ENCODE data around the gene ETS1.

ETS1 gene

DNA sequence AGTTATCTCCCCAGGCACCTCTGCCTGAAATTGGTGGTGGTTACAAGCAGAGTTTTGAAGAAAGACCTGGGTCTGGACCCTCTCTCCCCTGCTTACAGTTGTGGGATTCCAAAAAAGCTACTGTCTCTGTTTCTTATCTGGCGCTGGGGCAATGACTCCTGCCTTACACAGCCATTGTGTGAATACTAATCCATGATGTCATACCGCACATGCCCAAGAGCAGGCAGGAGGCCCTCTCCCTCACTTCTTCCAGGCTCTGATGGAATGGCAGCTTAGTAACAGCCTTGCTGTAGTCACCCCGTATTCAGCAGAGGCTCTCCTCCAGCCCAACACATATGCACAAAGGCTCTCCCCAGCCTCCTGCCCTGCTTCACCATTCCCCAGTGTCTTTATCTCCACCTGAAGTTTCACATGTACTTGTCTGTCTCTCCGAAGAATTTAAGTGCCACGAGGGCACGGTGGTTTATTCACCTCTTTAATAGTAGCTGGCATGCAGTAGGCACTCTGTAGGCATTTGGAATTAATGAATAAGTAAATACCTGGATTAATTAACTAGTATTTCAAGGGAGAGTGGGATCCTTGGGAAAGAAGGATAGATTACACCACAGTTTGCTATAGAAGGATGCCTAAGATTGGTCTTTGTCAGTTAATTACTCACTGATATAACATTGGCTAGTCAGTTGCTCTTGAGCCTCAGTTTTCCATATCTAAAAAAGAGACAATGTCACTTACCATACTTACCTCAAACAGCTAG is 165.6 kb downstream of the ETS1 start:
- no peak for DNase-seq

DNA sequence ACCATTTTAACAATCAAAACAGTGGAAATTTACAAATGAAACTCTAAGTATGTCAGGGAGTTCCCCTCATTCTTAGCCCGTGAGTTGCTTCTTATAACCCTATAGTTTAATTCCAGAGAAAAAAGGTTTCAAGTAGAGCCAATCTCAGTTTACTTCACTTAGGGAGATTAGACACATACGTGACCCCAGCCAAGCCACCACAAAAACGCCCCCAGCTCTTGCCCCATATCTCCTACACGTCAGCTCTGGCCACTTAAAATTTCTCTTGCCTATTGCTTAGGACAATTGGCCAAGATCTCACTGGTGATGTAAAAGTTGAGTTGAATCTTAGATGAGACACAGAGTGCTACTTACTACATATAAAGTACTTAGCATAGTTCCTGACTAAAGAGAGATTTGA is 166.4 kb downstream of the ETS1 start:
- no peak for DNase-seq

DNA sequence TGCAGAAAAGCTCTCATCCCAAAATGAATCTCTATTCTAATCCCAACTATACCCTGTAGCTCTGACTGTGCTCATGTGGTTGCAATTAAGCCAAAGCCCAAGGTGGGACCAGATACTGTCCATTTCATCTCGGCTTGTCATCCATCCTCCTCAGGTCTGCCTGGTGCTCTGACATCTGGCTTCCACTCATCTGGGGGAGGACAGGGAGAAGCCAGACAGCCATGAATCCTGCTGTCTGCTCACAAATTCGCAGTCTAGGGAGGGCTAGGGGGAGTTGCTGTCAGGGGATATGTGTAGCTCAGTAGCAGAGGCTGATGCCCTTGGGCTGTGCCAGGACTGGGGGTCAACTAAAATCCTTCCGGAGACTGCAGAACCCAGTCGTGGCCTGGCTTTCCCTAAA is 167.1 kb downstream of the ETS1 start:
- no peak for DNase-seq

DNA sequence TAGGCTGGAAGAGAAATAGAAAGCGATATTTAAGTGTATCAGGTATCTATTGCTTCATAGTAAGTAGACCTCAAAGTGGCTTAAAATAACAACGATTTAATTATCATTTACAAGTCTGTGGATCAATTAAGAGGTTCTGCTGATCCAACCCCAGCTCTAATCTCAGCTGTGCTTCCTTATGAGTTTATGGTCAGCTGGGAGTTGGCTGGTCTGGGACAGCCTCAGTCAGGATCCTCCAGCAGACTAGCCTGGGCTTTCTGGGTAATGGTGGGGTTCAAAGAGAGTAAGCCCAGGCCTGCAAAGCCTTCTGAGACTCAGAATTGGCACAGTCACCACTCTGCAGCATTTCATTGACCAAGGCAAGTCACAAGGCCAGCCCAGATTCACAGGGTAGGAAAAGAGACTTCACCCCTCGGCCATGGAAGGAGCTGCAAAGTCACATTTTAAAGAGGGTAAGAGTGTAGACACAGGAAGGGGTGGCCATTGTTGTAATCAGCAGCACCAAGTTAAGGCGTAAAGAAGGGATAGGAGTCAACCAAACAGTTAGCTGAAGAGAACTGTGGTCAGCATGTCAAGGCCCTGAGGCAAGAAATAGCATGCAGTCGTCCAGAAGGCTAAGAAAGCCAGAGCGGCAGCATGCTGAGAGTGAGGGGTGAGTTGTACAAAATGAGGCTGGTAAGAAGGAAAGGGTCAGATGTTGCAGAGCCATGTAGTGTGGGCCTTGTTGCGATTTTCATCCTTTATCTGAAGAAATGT is 168.2 kb downstream of the ETS1 start:
- DNase-seq, result no peak

DNA sequence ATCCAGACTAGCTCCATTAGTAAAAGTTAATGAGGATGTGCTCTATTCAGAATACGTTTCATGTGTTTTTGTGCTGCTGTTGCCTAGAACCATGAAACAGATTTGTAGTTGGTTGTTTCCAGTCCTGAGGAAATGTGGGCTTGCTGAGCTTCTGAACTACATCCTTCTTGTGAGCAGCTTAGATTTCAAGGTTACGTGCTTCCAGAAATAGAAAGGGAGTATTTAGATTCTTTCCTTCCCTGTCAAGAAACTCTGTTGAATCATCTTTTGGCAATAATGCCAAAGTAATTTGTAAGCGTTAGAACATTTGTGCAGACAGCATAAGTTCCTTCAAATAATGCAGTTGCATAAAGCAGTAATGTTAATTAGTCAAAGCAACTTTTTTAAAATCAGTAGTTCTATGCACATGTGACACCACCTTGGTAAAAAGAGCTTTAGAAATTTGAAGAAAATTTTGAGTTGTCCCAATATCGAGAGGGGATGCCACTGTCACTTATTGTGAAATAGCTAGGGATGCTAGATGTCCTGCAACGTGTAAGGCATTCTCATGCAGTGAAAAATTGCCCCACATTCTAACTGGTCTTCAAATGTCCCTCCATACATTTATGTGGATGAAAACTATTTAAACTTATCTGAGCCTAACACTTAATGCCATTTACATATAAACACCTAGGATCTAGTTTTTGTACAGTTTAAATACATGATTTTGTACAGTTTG is 169.6 kb downstream of the ETS1 start:
- no peak for DNase-seq

DNA sequence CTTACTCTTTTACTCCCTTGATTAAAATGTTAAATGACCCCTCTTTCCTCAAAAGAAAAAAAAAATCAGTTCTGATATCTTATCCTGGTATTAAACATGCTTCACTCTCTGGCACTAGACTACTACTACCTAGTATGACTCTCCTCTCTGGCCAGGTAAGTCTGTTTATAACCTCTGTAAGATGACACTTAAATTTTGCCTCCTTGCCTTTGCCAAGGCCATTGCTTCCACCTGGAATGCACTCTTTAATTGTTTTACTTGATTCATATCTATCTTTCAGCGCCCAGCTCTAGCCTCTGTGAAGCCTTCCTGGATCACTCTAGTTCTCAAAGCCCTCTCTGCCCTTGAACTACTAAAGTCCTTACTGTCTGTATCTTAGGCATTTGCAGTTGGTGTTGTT is 170.4 kb downstream of the ETS1 start:
- no peak for DNase-seq

DNA sequence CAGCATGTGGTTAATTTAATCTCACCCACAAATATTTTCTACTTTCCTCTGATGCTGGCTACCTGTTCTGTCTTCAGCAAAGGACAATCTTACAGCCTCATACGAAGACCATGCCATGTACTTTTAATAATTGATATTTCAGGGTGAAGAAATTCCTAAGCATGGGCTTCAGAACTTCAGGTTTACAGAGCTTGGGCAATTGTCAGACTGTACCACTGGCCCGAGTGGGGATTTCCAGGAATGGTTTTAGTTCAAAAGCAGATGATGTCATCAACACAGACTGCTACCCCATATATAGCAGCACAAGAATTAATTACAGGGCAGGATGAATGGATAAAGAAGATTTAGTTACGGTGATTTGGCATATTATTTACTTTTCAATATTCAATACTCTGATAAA is 171.8 kb downstream of the ETS1 start:
- DNase-seq, result no peak

DNA sequence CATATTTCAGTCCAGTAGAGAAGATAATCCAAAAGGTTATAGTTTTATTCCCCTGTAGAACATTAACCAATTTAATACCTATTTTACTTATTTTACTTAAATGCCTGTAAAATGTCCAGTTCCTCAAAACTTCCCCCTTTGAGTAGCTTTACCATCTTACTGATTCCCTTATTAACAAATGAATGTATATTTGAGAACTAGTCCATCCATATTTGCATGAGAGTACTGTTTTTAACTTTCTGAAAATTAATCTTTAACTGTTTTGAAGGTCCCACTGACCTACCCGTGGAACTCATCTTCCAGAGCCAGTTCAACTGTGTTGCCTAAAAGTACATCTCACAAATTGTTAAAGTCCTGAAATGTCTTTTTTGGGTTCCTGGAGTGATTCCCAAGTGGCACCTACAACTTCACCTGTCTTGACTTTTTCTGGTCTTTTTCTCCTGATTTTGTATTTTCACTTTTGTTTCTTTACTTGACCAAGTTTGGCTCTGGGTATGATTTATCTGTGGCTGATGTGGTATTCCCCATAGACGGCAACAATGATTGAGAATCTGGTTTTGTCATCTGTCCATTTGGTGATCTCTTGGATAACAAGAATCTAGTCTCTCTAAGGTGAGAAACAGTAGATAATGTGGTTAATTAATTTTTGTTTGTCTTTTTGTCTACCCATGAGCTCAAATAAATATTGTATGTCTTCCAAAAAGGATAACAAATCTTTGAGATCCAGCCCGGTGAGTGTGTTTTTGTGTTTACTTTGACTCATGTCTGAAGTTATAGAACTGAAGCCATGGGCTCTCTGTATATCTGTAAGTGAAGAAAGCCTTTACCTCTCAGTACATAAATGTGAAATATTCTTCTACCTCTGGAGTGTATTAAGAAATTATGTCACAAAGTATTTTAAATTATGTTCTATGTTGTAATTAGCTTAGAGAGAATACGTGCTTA is 174.2 kb downstream of the ETS1 start:
- DNase-seq, result no peak

DNA sequence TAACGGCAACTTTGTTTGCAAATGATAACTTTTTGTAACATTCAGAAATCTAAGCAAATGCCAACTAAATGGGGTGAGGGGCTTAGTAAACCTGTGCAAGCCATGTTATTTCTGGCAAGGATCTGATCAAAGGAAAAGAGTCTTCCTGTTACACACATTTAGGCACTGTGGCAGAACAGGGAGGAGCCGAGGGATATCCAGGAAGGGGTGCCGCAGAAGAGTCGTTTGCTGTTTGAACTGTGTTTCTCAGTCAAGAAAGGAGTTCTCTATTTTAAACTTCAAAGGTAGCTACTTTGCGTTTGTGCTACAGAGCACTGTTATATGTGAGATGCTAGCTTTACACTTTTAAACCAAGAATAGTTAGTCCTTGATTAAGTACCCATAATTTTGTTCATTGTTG is 175.5 kb downstream of the ETS1 start:
- DNase-seq, result no peak

DNA sequence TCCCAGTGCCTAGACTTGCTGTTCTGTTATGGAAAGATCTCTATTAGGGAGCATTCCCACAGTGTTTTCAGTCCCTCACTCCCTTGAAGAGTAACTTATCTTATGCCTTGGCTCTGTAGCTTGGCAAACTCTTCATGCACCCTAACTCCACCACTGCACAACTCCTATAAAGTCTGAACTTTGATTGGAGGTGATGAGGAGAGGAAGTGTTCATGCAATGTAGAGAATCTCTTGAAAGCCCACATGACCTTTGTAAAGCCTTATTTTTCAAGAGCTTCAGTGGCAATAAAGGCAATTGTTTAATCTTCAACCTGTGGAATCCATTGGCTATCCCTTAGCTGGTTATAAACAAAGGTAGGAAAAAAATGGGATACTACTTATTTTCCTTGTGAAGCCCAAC is 176.2 kb downstream of the ETS1 start:
- DNase-seq, result no peak

DNA sequence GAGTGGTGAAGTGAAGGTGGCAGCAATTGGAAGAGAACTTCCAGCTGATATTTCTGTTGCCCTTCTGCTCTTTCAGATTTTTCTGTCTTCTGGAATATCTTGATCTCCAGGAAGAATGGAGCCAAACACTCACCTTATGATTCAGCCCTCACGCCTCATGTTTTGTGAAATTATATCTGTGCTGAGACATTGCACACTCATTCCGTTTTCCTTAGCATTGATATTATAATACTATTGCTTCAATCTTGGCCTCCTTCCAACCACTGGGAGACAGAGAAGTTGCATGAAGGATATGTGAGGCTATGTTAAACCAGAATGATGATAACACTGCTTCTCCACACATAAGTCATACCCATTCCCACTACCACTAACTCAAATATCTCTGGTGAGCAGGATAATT is 177.9 kb downstream of the ETS1 start:
- DNase-seq, result no peak

Measured in activated gamma-delta T cell (primary cell).